ENCODE results near the gene GJC3. TPM values are rescaled to one million over a fixed set of nuclear protein-coding genes. Genes with fewer than 3 reads are reported as not detected.

Gene GJC3
- total and polyA plus RNA-seq, 2 of the 13 experiments (the other 11 are each of a cell fraction or from before 2014, with no cell fraction given) = 0.75 to 1.4 TPM

DNA sequence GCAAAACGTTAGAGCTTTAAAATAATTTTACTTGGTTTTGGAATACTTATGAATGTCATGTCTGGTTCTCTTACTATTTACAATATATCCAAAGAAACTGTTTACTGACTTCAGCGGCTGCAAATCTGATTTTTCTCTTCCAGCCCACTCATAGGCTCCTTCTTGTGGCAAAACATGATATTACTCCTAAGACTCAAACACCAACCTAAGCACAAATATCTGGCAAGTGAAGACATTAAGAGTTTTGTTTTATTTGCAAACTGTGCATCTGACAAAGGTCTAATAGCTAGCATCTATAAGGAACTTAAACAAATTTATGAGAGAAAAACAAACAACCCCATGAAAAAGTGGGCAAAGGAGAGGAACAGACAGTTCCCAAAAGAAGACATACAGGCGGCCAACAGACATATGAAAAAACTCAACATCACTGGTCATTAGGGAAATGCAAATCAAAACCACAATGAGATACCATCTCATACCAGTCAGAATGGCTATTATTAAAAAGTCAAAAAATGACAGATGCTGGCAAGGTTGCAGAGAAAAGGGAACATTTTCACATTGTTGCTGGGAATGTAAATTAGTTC, 20.3 kb upstream of the GJC3 start (continued):
- TF ChIP-seq ZNF414 (CRISPR knock-in tag; IDR thresholded peaks at IDR 0.05) = no peak

DNA sequence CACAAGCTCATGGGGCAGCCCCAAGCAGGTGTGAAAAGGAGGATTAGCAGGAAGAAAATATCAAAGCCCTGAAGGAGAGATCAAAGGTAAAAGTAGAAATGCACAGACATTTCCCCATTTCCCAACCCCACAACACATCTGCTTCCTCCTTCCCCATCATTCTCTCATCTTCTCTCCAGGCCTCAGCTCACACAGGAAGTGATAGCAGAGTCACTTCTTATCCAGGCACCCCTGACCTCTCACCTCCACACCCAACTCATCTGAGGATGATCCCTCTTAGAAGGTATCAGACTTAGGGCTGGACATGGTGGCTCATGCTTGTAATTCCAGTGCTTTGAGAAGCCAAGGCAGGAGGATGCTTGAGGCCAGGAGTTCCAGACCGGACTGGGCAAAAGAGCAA, 18.2 kb upstream of the GJC3 start:
- TF ChIP-seq KDM5B (CRISPR knock-in tag; IDR thresholded peaks at IDR 0.05; ENCODE audit: borderline replicate concordance) = no peak
- TF ChIP-seq ZNF430 (CRISPR knock-in tag; IDR thresholded peaks at IDR 0.05) = no peak
- no peak for TF ChIP-seq KLF13 (CRISPR knock-in tag; IDR thresholded peaks at IDR 0.05)
- no peak for TF ChIP-seq KAT8 (CRISPR knock-in tag; IDR thresholded peaks at IDR 0.05)
- TF ChIP-seq DBP (CRISPR knock-in tag; IDR thresholded peaks at IDR 0.05; ENCODE audit: not compliant biosample characterization) = no peak
- no peak for TF ChIP-seq ZNF276 (CRISPR knock-in tag; IDR thresholded peaks at IDR 0.05; ENCODE audit: low read depth)
- TF ChIP-seq, protein P1, sequence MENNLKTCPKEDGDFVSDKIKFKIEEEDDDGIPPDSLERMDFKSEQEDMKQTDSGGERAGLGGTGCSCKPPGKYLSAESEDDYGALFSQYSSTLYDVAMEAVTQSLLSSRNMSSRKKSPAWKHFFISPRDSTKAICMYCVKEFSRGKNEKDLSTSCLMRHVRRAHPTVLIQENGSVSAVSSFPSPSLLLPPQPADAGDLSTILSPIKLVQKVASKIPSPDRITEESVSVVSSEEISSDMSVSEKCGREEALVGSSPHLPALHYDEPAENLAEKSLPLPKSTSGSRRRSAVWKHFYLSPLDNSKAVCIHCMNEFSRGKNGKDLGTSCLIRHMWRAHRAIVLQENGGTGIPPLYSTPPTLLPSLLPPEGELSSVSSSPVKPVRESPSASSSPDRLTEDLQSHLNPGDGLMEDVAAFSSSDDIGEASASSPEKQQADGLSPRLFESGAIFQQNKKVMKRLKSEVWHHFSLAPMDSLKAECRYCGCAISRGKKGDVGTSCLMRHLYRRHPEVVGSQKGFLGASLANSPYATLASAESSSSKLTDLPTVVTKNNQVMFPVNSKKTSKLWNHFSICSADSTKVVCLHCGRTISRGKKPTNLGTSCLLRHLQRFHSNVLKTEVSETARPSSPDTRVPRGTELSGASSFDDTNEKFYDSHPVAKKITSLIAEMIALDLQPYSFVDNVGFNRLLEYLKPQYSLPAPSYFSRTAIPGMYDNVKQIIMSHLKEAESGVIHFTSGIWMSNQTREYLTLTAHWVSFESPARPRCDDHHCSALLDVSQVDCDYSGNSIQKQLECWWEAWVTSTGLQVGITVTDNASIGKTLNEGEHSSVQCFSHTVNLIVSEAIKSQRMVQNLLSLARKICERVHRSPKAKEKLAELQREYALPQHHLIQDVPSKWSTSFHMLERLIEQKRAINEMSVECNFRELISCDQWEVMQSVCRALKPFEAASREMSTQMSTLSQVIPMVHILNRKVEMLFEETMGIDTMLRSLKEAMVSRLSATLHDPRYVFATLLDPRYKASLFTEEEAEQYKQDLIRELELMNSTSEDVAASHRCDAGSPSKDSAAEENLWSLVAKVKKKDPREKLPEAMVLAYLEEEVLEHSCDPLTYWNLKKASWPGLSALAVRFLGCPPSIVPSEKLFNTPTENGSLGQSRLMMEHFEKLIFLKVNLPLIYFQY (CRISPR knock-in tag; IDR thresholded peaks at IDR 0.05; ENCODE audit: borderline replicate concordance) = no peak
- TF ChIP-seq ARID3A (IDR thresholded peaks at IDR 0.05; ENCODE audit: low read depth, low read length) = no peak
- TF ChIP-seq MAZ (IDR thresholded peaks at IDR 0.05; ENCODE audit: borderline replicate concordance, low read depth, low read length) = no peak
- TF ChIP-seq MAZ (CRISPR knock-in tag; IDR thresholded peaks at IDR 0.05; ENCODE audit: low read depth) = no peak
- no peak for TF ChIP-seq RAD51 (IDR thresholded peaks at IDR 0.05; ENCODE audit: borderline replicate concordance)
- TF ChIP-seq REXO4 (CRISPR knock-in tag; IDR thresholded peaks at IDR 0.05; ENCODE audit: borderline replicate concordance) = no peak
- TF ChIP-seq RFXAP (CRISPR knock-in tag; IDR thresholded peaks at IDR 0.05; ENCODE audit: borderline replicate concordance) = no peak
- Histone ChIP-seq H3K27ac (ENCODE audit: extremely low read length, insufficient read depth, low read length) (no peak overlapping the region), H3K36me3 (replicated peaks in 1 of 2; ENCODE audit: control insufficient read depth in 1 of 2, insufficient read depth in 2 of 2, low read length in 2 of 2) (no peaks in the 10 kb centered on the region), H4K20me1 (ENCODE audit: insufficient read depth, low read length) (no peaks in the 10 kb centered on the region), H3K9me3 (ENCODE audit: low read length) (peaks cover 11% of the 10 kb centered on the region), H2AFZ (ENCODE audit: low read length) (no peak overlapping the region), H3K79me2 (ENCODE audit: insufficient read depth, low read length) (no peaks in the 10 kb centered on the region), H3K9ac (ENCODE audit: insufficient read depth, low read depth, low read length) (no peak overlapping the region), H3K4me2 (ENCODE audit: low read depth, low read length) (no peak overlapping the region), H3K4me3 (replicated peaks in 1 of 3; ENCODE audit: insufficient read depth in 1 of 3, low read depth in 2 of 3, low read length in 3 of 3) (no peak overlapping the region), H3K27me3 (ENCODE audit: control insufficient read depth in 1 of 2, insufficient read depth in 2 of 2, low read length in 2 of 2) (no peaks in the 10 kb centered on the region), H3K4me1 (ENCODE audit: insufficient read depth, low read length) (peaks cover 13% of the 10 kb centered on the region)
- POLR2A ChIA-PET = interaction anchor here (0.7 kb wide), 1 partner anchor 18 kb away, joined by 4 read pairs; the partner anchor contains the start of gene GJC3
- FAIRE-seq (no peak), ATAC-seq (no peak), DNase-seq (ENCODE audit: low spot score) (no peak)
- CTCF ChIA-PET (ENCODE audit: low intra/inter-chr PET ratio, low total read pairs) = no interaction called here
- no TSS peak for BruUV-seq (replicated peaks)
- in situ Hi-C loops (cut with HindIII; ENCODE audit: extremely low pct_ligation_motif_present, low pct_unique_long_range_greater_than_20kb) = no loop called here
- WGBS (ENCODE audit: low lambda C conversion rate) = 71% methylated on average over 1 of the region's 1 CpG
- intact Hi-C loops (cut with micrococcal nuclease; ENCODE audit: unreplicated experiment) = no loop called here

All from HepG2 (cell line).